Suprapubic skin (tissue), 4 donors: Measurements from ENCODE around the gene THOC5. TPM values are rescaled to one million over a fixed set of nuclear protein-coding genes. Genes with fewer than 3 reads are reported as not detected.
"Not testable (repeated sequence)": the region's sequence is repeated elsewhere in the genome, so short reads cannot be mapped to it uniquely, and the experiment has no call there.

Source experiments
- DNase-seq, 2 donors: peaks; one replicate each; pipeline ENCODE4 v3.0.0-alpha.2; 2019; ENCODE audit warnings: low spot score in 2 of 2
- H3K27ac ChIP-seq: fragments of 200-600 bp; sonication (generic); one replicate; pipeline ENCODE4 v1.5.1; 2019
- H3K27me3 ChIP-seq: fragments of 200-600 bp; sonication (generic); one replicate; pipeline ENCODE4 v1.5.1; 2019
- H3K36me3 ChIP-seq: fragments of 200-600 bp; sonication (generic); one replicate; pipeline ENCODE4 v1.5.1; 2019
- H3K4me1 ChIP-seq: fragments of 200-600 bp; sonication (generic); one replicate; pipeline ENCODE4 v1.5.1; 2019
- H3K4me3 ChIP-seq: fragments of 200-600 bp; sonication (generic); one replicate; pipeline ENCODE4 v1.5.1; 2019; ENCODE audit warnings: mild to moderate bottlenecking
- H3K9me3 ChIP-seq: fragments of 200-600 bp; sonication (generic); one replicate; pipeline ENCODE4 v1.5.1; 2019
- CTCF ChIP-seq, 2 donors: fragments of 200-600 bp in 1 of 2; fragments of 450-650 bp in 1 of 2; sonication (generic) in 1 of 2; IDR thresholded peaks; one replicate each; pipeline ENCODE4 v1.5.1; 2016 to 2019; ENCODE audit warnings: antibody characterized with exemption in 2 of 2, mild to moderate bottlenecking in 1 of 2, moderate library complexity in 1 of 2
- EP300 ChIP-seq: sonication (generic); formaldehyde crosslinking; IDR thresholded peaks from one replicate; pipeline ENCODE4 v1.6.1; 2017; ENCODE audit warnings: antibody characterized with exemption
- POLR2A ChIP-seq, 2 donors: fragments of 450-650 bp; IDR thresholded peaks; one replicate each; pipeline ENCODE4 v1.6.1; 2017; ENCODE audit warnings: antibody characterized with exemption in 2 of 2, mild to moderate bottlenecking in 2 of 2, moderate library complexity in 2 of 2
- POLR2AphosphoS5 ChIP-seq, 3 donors: sonication (generic); formaldehyde crosslinking; IDR thresholded peaks; one replicate each; pipeline ENCODE4 v1.6.1; 2017; ENCODE audit warnings: antibody characterized with exemption in 3 of 3
- WGBS: methylation state at CpG from one replicate; pipeline ENCODE4 v1.1.5; 2018; 5-methylcytosine and 5-hydroxymethylcytosine counted together
- total RNA-seq, 4 donors: library from RNA; depleted of rRNA; stranded (reverse); fragments of >200 nt; gene quantifications; one replicate each; pipeline ENCODE4 v1.1.0, GENCODE V29; 2016

The THOC5 gene
- total RNA-seq, 4 donors from 2014 or later = 19.8 to 41.5 (median 27.8) TPM

DNA sequence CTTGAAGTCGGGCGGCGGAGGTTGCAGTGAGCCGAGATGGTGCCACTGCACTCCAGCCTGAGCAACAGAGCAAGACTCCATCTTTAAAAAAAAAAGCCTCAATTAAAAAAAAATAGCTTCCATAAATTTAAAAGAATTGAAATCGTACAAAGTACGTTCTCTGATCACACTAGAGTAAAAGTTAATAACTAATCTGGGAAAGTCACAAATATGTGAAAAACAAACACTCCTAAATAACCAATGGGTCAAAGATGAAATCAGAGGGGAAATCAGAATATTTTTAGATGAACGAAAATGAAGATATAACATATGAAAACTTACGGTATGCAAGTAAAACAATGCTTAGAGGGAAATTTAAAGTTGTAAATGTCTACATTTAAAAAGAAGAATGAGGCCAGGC, 53.7 kb downstream of the THOC5 start:
- Histone ChIP-seq H3K4me1 (peaks cover 3% of the 10 kb centered on the region), H3K4me3 (no peak overlapping the region), H3K36me3 (peaks cover 13% of the 10 kb centered on the region), H3K9me3 (no peaks in the 10 kb centered on the region), H3K27ac (no peak overlapping the region), H3K27me3 (no peaks in the 10 kb centered on the region)
- 95% methylated on average over 8 of the region's 8 CpGs for WGBS
- no peak for DNase-seq
- TF ChIP-seq EP300 = no peak
- TF ChIP-seq CTCF (IDR thresholded peaks at IDR 0.05) = no peak
- no peak for TF ChIP-seq POLR2A (IDR thresholded peaks at IDR 0.05)
- TF ChIP-seq POLR2AphosphoS5 (IDR thresholded peaks at IDR 0.05) = no peak

- no peaks in the 10 kb centered on the region for H3K27me3 ChIP-seq
- H3K4me3 ChIP-seq = no peak overlapping the region
- H3K9me3 ChIP-seq = peaks cover 3% of the 10 kb centered on the region
- 100% methylated on average over 1 of the region's 1 CpG for WGBS
- no peak for DNase-seq
- H3K36me3 ChIP-seq = no peaks in the 10 kb centered on the region
- TF ChIP-seq CTCF (IDR thresholded peaks at IDR 0.05) (no peak), POLR2AphosphoS5 (IDR thresholded peaks at IDR 0.05) (no peak), EP300 (no peak)
- no peak overlapping the region for H3K27ac ChIP-seq
- H3K4me1 ChIP-seq = no peaks in the 10 kb centered on the region
Measured at GRCh38 chr22:29493636-29494035, 59.9 kb downstream of the THOC5 start.

- Histone ChIP-seq H3K27ac (no peak overlapping the region), H3K4me1 (no peaks in the 10 kb centered on the region), H3K4me3 (no peak overlapping the region), H3K27me3 (no peaks in the 10 kb centered on the region), H3K9me3 (peaks cover 3% of the 10 kb centered on the region), H3K36me3 (no peaks in the 10 kb centered on the region)
- no peak for DNase-seq
- WGBS = 97% methylated on average over 6 of the region's 6 CpGs
- TF ChIP-seq POLR2AphosphoS5 (IDR thresholded peaks at IDR 0.05) (no peak), CTCF (IDR thresholded peaks at IDR 0.05) (no peak), EP300 (no peak), POLR2A (IDR thresholded peaks at IDR 0.05) (no peak)
Measured at GRCh38 chr22:29491012-29491411, 62.5 kb downstream of the THOC5 start.

DNA sequence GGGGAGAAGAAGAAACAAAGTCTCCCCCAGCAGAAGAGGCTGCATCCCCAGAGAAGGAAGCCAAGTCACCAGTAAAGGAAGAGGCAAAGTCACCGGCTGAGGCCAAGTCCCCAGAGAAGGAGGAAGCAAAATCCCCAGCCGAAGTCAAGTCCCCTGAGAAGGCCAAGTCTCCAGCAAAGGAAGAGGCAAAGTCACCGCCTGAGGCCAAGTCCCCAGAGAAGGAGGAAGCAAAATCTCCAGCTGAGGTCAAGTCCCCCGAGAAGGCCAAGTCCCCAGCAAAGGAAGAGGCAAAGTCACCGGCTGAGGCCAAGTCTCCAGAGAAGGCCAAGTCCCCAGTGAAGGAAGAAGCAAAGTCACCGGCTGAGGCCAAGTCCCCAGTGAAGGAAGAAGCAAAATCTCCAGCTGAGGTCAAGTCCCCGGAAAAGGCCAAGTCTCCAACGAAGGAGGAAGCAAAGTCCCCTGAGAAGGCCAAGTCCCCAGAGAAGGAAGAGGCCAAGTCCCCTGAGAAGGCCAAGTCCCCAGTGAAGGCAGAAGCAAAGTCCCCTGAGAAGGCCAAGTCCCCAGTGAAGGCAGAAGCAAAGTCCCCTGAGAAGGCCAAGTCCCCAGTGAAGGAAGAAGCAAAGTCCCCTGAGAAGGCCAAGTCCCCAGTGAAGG, 64.3 kb downstream of the THOC5 start:
- WGBS = 82% methylated on average over 8 of the region's 8 CpGs
- not testable (repeated sequence) for H3K4me1 ChIP-seq, H3K4me3 ChIP-seq, H3K27me3 ChIP-seq, DNase-seq, H3K36me3 ChIP-seq, H3K9me3 ChIP-seq, H3K27ac ChIP-seq

DNA sequence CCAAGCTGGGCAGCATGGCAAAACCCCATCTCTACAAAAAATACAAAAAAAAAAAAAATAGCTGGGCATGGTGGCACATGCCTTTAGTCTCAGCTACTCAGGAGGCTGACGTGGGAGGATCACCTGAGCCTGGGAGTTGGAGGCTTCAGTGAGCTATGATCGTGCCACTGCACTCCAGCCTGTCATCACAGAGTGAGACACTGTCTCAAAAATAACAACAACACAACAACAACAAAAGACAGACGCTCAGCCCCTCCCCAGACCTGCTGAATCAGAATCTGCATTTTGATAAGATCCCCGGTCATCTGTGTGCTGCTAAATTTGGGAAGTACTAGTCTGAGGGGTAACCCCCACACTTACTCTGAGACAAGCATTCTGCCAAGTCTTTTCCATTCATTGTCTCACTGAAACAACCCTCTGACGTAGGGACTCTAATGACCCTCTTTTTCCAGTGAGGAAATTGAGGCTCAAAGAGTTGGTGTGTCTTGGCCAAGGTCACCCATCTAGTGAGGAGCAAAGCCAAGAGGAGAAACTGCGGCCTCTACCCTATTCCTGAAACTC, 66.1 kb downstream of the THOC5 start:
- H3K36me3 ChIP-seq = no peaks in the 10 kb centered on the region
- H3K9me3 ChIP-seq = no peaks in the 10 kb centered on the region
- no peaks in the 10 kb centered on the region for H3K4me1 ChIP-seq
- no peak for DNase-seq
- TF ChIP-seq EP300 (no peak), CTCF (IDR thresholded peaks at IDR 0.05) (no peak), POLR2AphosphoS5 (IDR thresholded peaks at IDR 0.05) (no peak), POLR2A (IDR thresholded peaks at IDR 0.05) (no peak)
- no peak overlapping the region for H3K27ac ChIP-seq
- H3K4me3 ChIP-seq = no peak overlapping the region
- H3K27me3 ChIP-seq = peaks cover 4% of the 10 kb centered on the region
- 88% methylated on average over 6 of the region's 6 CpGs for WGBS

DNA sequence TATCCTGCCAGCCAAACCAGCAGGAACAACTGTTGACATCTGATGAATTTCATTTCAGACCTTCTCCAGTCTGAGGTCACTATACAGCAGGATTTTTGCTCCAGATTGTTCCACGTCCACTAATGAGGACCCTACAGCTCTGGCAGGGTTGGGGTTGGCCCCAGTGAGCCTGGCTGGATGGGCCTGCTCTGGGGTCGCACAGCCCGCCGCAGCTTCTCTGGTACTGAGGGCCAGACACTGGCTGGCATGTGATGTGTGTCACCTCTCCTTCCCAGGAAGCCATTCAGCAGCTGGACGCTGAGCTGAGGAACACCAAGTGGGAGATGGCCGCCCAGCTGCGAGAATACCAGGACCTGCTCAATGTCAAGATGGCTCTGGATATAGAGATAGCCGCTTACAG, 68.1 kb downstream of the THOC5 start:
- no peaks in the 10 kb centered on the region for H3K36me3 ChIP-seq
- 95% methylated on average over 8 of the region's 8 CpGs for WGBS
- H3K4me3 ChIP-seq = no peak overlapping the region
- TF ChIP-seq POLR2AphosphoS5 (IDR thresholded peaks at IDR 0.05) (no peak), POLR2A (IDR thresholded peaks at IDR 0.05) (no peak), CTCF (IDR thresholded peaks at IDR 0.05) (no peak), EP300 (no peak)
- H3K27ac ChIP-seq = no peak overlapping the region
- peaks cover 25% of the 10 kb centered on the region for H3K27me3 ChIP-seq
- H3K9me3 ChIP-seq = no peaks in the 10 kb centered on the region
- DNase-seq = no peak
- H3K4me1 ChIP-seq = peaks cover 10% of the 10 kb centered on the region
